ENCODE results near the gene EBP. TPM values are rescaled to one million over a fixed set of nuclear protein-coding genes. Genes with fewer than 3 reads are reported as not detected.

The EBP gene
- total and polyA plus RNA-seq, 8 donors, result 5.8 to 208 (median 53.1) TPM

DNA sequence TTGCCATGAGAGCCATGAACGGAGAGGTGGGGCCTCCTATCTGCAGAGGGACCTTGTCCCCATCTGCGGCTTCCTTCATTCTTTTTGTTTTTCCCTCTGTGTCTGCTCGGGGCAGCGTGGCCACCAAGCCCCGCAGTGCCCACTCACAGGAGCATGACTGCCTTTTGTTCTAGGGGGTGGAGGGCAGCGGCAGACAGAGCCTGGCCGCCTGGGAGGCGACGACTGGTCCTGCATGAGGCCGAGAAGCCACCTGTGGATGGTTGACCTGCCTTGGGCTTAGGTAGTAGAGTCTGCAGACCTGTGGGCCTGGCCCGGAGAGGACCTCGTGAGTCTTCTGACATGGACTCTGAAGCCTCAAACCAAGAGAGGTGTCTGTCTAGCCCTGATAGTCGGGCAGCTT lies 54.0 kb downstream of the EBP start:
- Histone ChIP-seq H3K4me3 (peak overlapping the region; percentile 50 to 72 (median 56)), H3K27ac (peak overlapping the region in 4 of 5 donors; percentile 96 to 99 (median 98)), H3K4me1 (peaks cover 13 to 40% (median 16%) of the 10 kb centered on the region in 4 donors), H3K27me3 (no peaks in the 10 kb centered on the region), H3K36me3 (peaks cover 23 to 50% (median 46%) of the 10 kb centered on the region in 4 donors), H3K9me3 (no peaks in the 10 kb centered on the region)
- DNase-seq, result no peak
- TF ChIP-seq EP300 (IDR thresholded peaks at IDR 0.05) (no peak), POLR2AphosphoS5 (IDR thresholded peaks at IDR 0.05) (no peak), POLR2A (IDR thresholded peaks at IDR 0.05) (no peak)
- TF ChIP-seq, protein P1, sequence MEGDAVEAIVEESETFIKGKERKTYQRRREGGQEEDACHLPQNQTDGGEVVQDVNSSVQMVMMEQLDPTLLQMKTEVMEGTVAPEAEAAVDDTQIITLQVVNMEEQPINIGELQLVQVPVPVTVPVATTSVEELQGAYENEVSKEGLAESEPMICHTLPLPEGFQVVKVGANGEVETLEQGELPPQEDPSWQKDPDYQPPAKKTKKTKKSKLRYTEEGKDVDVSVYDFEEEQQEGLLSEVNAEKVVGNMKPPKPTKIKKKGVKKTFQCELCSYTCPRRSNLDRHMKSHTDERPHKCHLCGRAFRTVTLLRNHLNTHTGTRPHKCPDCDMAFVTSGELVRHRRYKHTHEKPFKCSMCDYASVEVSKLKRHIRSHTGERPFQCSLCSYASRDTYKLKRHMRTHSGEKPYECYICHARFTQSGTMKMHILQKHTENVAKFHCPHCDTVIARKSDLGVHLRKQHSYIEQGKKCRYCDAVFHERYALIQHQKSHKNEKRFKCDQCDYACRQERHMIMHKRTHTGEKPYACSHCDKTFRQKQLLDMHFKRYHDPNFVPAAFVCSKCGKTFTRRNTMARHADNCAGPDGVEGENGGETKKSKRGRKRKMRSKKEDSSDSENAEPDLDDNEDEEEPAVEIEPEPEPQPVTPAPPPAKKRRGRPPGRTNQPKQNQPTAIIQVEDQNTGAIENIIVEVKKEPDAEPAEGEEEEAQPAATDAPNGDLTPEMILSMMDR (IDR thresholded peaks at IDR 0.05), result no peak
- intact Hi-C loops (cut with DNase I; ENCODE audit: low total_unique reads), result no loop called here
- 52 to 83% (median 70%) methylated on average over 11 to 13 of the region's 13 CpGs for WGBS, 5 donors

DNA sequence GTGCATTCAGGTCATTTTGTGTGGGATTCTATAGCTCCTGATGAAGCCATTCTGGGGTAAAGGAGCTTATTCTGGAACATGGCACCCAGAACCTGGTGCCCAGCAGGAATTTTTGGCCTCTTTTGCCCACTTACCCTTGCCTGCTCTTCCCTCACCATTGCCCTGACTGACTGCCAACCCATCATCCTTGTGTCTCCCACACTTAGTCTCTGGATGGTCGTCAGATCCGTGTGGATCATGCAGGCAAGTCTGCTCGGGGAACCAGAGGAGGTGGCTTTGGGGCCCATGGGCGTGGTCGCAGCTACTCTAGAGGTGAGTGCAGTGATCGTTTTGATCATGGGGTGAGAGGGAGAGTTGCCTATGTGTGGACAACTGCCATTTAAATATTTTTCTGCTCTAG lies 54.5 kb downstream of the EBP start:
- H3K4me1 ChIP-seq, result peaks cover 13 to 40% (median 16%) of the 10 kb centered on the region in 4 donors
- intact Hi-C loops (cut with DNase I; ENCODE audit: low total_unique reads), result no loop called here
- TF ChIP-seq POLR2A (IDR thresholded peaks at IDR 0.05) (no peak), EP300 (IDR thresholded peaks at IDR 0.05) (no peak), POLR2AphosphoS5 (IDR thresholded peaks at IDR 0.05) (no peak)
- TF ChIP-seq, protein P1 (IDR thresholded peaks at IDR 0.05), result no peak
- peak overlapping the region in 4 of 5 donors; percentile 96 to 99 (median 98) for H3K27ac ChIP-seq
- peaks cover 23 to 50% (median 46%) of the 10 kb centered on the region in 4 donors for H3K36me3 ChIP-seq
- no peaks in the 10 kb centered on the region for H3K27me3 ChIP-seq
- no peak for DNase-seq
- no peaks in the 10 kb centered on the region for H3K9me3 ChIP-seq
- H3K4me3 ChIP-seq, result peak overlapping the region; percentile 50 to 72 (median 56)
- 33 to 63% (median 44%) methylated on average over 2 to 6 of the region's 6 CpGs for WGBS, 5 donors

Other genes with a start within 250 kb of the EBP start
- not detected for gene SSX3, start 165.1 kb upstream of the EBP start, total RNA-seq
- gene SSX3, start 165.1 kb upstream of the EBP start, polyA plus RNA-seq, result not detected
- not detected for gene SSX4, start 138.3 kb upstream of the EBP start, total RNA-seq
- gene SSX4, start 138.3 kb upstream of the EBP start, polyA plus RNA-seq, result not detected
- gene SSX4B, start 109.8 kb upstream of the EBP start, total RNA-seq, result not detected
- gene SSX4B, start 109.8 kb upstream of the EBP start, polyA plus RNA-seq, result not detected
- gene SLC38A5, start 51.5 kb upstream of the EBP start, total RNA-seq, result 10 to 100 TPM in 2 of 5 donors, 1 to 10 TPM in 3; 4.1 to 32.9 (median 6.7) TPM
- 10 to 100 TPM; 19.9 to 45.8 (median 21.1) TPM for gene SLC38A5, start 51.5 kb upstream of the EBP start, polyA plus RNA-seq
- 10 to 100 TPM; 19.6 to 92.8 (median 55.3) TPM for gene FTSJ1, start 45.6 kb upstream of the EBP start, total RNA-seq
- 10 to 100 TPM; 33.9 to 40.3 (median 37.7) TPM for gene FTSJ1, start 45.6 kb upstream of the EBP start, polyA plus RNA-seq
- 10 to 100 TPM in 3 of 5 donors, 1 to 10 TPM in 2; 1.8 to 27.4 (median 16.2) TPM for gene PORCN, start 12.8 kb upstream of the EBP start, total RNA-seq
- 10 to 100 TPM in 1 of 3 donors, 1 to 10 TPM in 2; 4.7 to 11.9 (median 6.7) TPM for gene PORCN, start 12.8 kb upstream of the EBP start, polyA plus RNA-seq
- 10 to 100 TPM in 2 of 5 donors, 1 to 10 TPM in 2, not detected in 1; 4.6 to 13.6 (median 9.0) TPM for gene TBC1D25, start 17.9 kb downstream of the EBP start, total RNA-seq
- 1 to 10 TPM; 5.2 to 6.5 (median 5.9) TPM for gene TBC1D25, start 17.9 kb downstream of the EBP start, polyA plus RNA-seq
- gene RBM3, start 52.7 kb downstream of the EBP start, total RNA-seq, result 100 to 1,000 TPM; 109 to 419 (median 165) TPM
- gene RBM3, start 52.7 kb downstream of the EBP start, polyA plus RNA-seq, result 100 to 1,000 TPM; 106 to 229 (median 122) TPM
- 100 to 1,000 TPM in 4 of 5 donors, 10 to 100 TPM in 1; 52.0 to 433 (median 194) TPM for gene WDR13, start 75.7 kb downstream of the EBP start, total RNA-seq
- gene WDR13, start 75.7 kb downstream of the EBP start, polyA plus RNA-seq, result 100 to 1,000 TPM; 121 to 197 (median 165) TPM
- gene WAS, start 162.0 kb downstream of the EBP start, total RNA-seq, result 1 to 10 TPM; 2.3 to 8.4 (median 4.1) TPM
- gene WAS, start 162.0 kb downstream of the EBP start, polyA plus RNA-seq, result 1 to 10 TPM; 3.7 to 6.2 (median 4.9) TPM
- 1 to 10 TPM; 1.8 to 5.5 (median 4.5) TPM for gene SUV39H1, start 174.9 kb downstream of the EBP start, total RNA-seq
- gene SUV39H1, start 174.9 kb downstream of the EBP start, polyA plus RNA-seq, result 1 to 10 TPM; 3.4 to 4.7 (median 3.7) TPM
- gene GLOD5, start 239.9 kb downstream of the EBP start, total RNA-seq, result not detected
- gene GLOD5, start 239.9 kb downstream of the EBP start, polyA plus RNA-seq, result 1 to 10 TPM; 1.7 to 2.1 (median 1.7) TPM

Data from stomach (tissue), 9 donors.